GM12878 (cell line): Measurements from ENCODE around the gene TBC1D20.

Experiments used
- CREB1 ChIP-seq: IDR thresholded peaks from 2 replicates; pipeline ENCODE4 v1.6.1; 2012; ENCODE audit warnings: low read depth, mild to moderate bottlenecking, inconsistent platforms
- POLR2AphosphoS5 ChIP-seq: IDR thresholded peaks from 2 replicates; pipeline ENCODE4 v1.6.1; 2011; ENCODE audit warnings: mild to moderate bottlenecking, low read length, inconsistent platforms
- SUPT20H ChIP-seq: IDR thresholded peaks from 2 replicates; pipeline ENCODE4 v1.6.1; 2011; ENCODE audit warnings: low read depth, mild to moderate bottlenecking, low read length, moderate library complexity, borderline replicate concordance; ENCODE audit not compliant: control insufficient read depth
- TF ChIP-seq, protein P1 (sequence below), 3 experiments: IDR thresholded peaks in 2 of 3; conservative IDR thresholded peaks in 1 of 3; 2 replicates each; pipeline ENCODE4 v1.5.1; 2011; ENCODE audit warnings: low read depth in 3 of 3, low read length in 3 of 3, mild to moderate bottlenecking in 3 of 3, control low read depth in 2 of 3, moderate library complexity in 2 of 3, inconsistent platforms in 1 of 3, mixed read lengths in 1 of 3; ENCODE audit not compliant: control insufficient read depth in 2 of 3, insufficient read depth in 1 of 3; ENCODE audit errors: extremely low read depth in 1 of 3

DNA sequence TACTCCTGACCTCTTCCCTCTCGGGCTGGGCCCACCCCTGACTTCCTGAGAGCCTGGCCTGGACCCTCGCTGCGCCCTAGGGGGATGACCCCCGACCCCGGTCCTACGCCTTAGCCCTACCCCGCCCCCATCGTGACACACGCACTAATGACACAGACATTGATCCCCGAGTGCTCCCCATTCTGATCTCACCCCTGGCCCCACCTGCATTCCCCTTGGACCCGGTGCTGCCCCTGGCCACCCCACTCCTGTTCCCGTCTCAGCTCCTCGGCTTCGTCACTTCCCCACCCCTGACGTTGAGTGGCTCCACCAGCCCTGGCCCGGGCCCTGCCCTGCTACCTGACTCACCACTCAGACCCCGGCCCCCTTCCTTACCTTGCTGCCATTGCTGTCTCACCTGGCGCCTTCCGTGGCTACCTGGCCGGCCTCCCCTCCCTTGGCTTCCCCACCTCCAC lies 42.1 kb downstream of the TBC1D20 start:
- TF ChIP-seq, protein P1, sequence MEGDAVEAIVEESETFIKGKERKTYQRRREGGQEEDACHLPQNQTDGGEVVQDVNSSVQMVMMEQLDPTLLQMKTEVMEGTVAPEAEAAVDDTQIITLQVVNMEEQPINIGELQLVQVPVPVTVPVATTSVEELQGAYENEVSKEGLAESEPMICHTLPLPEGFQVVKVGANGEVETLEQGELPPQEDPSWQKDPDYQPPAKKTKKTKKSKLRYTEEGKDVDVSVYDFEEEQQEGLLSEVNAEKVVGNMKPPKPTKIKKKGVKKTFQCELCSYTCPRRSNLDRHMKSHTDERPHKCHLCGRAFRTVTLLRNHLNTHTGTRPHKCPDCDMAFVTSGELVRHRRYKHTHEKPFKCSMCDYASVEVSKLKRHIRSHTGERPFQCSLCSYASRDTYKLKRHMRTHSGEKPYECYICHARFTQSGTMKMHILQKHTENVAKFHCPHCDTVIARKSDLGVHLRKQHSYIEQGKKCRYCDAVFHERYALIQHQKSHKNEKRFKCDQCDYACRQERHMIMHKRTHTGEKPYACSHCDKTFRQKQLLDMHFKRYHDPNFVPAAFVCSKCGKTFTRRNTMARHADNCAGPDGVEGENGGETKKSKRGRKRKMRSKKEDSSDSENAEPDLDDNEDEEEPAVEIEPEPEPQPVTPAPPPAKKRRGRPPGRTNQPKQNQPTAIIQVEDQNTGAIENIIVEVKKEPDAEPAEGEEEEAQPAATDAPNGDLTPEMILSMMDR (IDR thresholded peaks at IDR 0.05 in 2 of 3, conservative IDR thresholded peaks at IDR 0.05 in 1 of 3; ENCODE audit: control insufficient read depth in 2 of 3, extremely low read depth in 1 of 3, insufficient read depth in 1 of 3, low read depth in 3 of 3, low read length in 3 of 3) = no peak
- TF ChIP-seq CREB1 (no peak), SUPT20H (no peak), POLR2AphosphoS5 (no peak)
